K562 (cell line): ENCODE results near the gene SHANK3.

Source experiments
- ELK1 ChIP-seq: sonication (generic); formaldehyde crosslinking; IDR thresholded peaks from 2 replicates; pipeline ENCODE4 v1.8.1; 2022; ENCODE audit warnings: missing genetic modification reagents
- PHF21A ChIP-seq: fragments of 450-650 bp; IDR thresholded peaks from 2 replicates; pipeline ENCODE4 v1.6.1; 2017; ENCODE audit warnings: low read depth, borderline replicate concordance
- POLR2AphosphoS5 ChIP-seq: IDR thresholded peaks from 2 replicates; pipeline ENCODE4 v1.6.1; 2011; ENCODE audit warnings: mild to moderate bottlenecking, low read depth, low read length, moderate library complexity; ENCODE audit not compliant: control insufficient read depth, insufficient read depth
- RAD21 ChIP-seq, 2 experiments: fragments of 250-450 bp in 1 of 2; fragments of 450-650 bp in 1 of 2; sonication (Bioruptor Pico) in 1 of 2; formaldehyde crosslinking in 1 of 2; IDR thresholded peaks in 1 of 2; conservative IDR thresholded peaks in 1 of 2; 2 replicates each; pipeline versions ENCODE4 v1.4.0 to v1.8.0; 2020 to 2022; ENCODE audit warnings: mild to moderate bottlenecking in 2 of 2, moderate library complexity in 1 of 2
- RNF2 ChIP-seq: sonication (generic); IDR thresholded peaks from 2 replicates; pipeline ENCODE4 v1.6.1; 2016
- SAFB2 ChIP-seq: fragments of 200-400 bp; formaldehyde crosslinking; IDR thresholded peaks from 2 replicates; pipeline ENCODE4 v1.6.1; 2018; ENCODE audit warnings: borderline replicate concordance, low read length, low read depth, moderate library complexity; ENCODE audit not compliant: severe bottlenecking
- SIX5 ChIP-seq, 2 experiments: IDR thresholded peaks; 2 replicates each; pipeline ENCODE4 v1.6.1; 2011; ENCODE audit warnings: low read length in 2 of 2, borderline replicate concordance in 1 of 2, low read depth in 1 of 2, mild to moderate bottlenecking in 1 of 2, moderate library complexity in 1 of 2; ENCODE audit not compliant: insufficient read depth in 1 of 2
- SMARCC2 ChIP-seq: fragments of 450-650 bp; IDR thresholded peaks from 2 replicates; pipeline ENCODE4 v1.6.1; 2017; ENCODE audit warnings: antibody characterized with exemption, moderate library complexity, mild to moderate bottlenecking, low read depth
- STAT5B ChIP-seq: fragments of 250-450 bp; sonication (Bioruptor Pico); IDR thresholded peaks from 2 replicates; pipeline ENCODE4 v1.8.0; 2021; ENCODE audit warnings: mild to moderate bottlenecking, inconsistent platforms
- ZNF133 ChIP-seq: fragments of 250-450 bp; sonication (Bioruptor Pico); IDR thresholded peaks from 2 replicates; pipeline ENCODE4 v1.4.0; 2020; ENCODE audit warnings: mild to moderate bottlenecking
- TF ChIP-seq, protein P1 (sequence below), 3 experiments: IDR thresholded peaks in 2 of 3; conservative IDR thresholded peaks in 1 of 3; 2 replicates each; pipeline ENCODE4 v1.5.1; 2011 to 2012; ENCODE audit warnings: low read length in 3 of 3, mild to moderate bottlenecking in 3 of 3, control low read depth in 2 of 3, improper control_type of control experiment in 1 of 3, inconsistent platforms in 1 of 3, low read depth in 1 of 3, mixed read lengths in 1 of 3, moderate library complexity in 1 of 3; ENCODE audit not compliant: insufficient read depth in 2 of 3
- TF ChIP-seq, protein P2 (sequence below): sonication (generic); formaldehyde crosslinking; IDR thresholded peaks from 2 replicates; pipeline ENCODE4 v1.8.1; 2023; ENCODE audit warnings: mild to moderate bottlenecking, missing genetic modification reagents

DNA sequence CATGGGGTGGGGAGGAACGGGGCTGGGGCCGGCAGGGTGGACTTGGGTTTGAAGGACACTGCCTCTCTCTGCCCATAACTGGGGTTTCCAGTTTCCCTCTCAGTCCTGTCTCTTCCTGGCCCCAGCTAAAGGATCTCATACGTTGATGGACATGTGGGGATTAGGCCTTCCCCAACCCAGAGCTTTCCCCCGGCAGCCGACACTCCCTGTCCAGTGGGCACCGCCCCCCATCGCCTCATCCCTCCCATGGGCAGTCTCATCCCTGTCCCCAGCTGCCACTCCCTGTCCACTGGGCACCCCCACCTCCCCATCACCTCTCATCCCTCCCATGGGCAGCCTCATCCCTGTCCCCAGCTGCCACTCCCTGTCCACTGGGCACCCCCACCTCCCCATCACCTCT lies 43.2 kb downstream of the SHANK3 start:
- no peak for TF ChIP-seq RNF2
- no peak for TF ChIP-seq PHF21A
- no peak for TF ChIP-seq RAD21 (CRISPR knock-in tag; conservative IDR thresholded peaks at IDR 0.05 in 1 of 2, IDR thresholded peaks at IDR 0.05 in 1 of 2)
- no peak for TF ChIP-seq SAFB2
- no peak for TF ChIP-seq ELK1
- TF ChIP-seq, protein P1, sequence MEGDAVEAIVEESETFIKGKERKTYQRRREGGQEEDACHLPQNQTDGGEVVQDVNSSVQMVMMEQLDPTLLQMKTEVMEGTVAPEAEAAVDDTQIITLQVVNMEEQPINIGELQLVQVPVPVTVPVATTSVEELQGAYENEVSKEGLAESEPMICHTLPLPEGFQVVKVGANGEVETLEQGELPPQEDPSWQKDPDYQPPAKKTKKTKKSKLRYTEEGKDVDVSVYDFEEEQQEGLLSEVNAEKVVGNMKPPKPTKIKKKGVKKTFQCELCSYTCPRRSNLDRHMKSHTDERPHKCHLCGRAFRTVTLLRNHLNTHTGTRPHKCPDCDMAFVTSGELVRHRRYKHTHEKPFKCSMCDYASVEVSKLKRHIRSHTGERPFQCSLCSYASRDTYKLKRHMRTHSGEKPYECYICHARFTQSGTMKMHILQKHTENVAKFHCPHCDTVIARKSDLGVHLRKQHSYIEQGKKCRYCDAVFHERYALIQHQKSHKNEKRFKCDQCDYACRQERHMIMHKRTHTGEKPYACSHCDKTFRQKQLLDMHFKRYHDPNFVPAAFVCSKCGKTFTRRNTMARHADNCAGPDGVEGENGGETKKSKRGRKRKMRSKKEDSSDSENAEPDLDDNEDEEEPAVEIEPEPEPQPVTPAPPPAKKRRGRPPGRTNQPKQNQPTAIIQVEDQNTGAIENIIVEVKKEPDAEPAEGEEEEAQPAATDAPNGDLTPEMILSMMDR (IDR thresholded peaks at IDR 0.05 in 2 of 3, conservative IDR thresholded peaks at IDR 0.05 in 1 of 3; ENCODE audit: insufficient read depth in 2 of 3, low read depth in 1 of 3, low read length in 3 of 3), result no peak
- no peak for TF ChIP-seq ZNF133 (CRISPR knock-in tag)
- TF ChIP-seq STAT5B (CRISPR knock-in tag), result no peak
- TF ChIP-seq SMARCC2, result no peak
- no peak for TF ChIP-seq SIX5 (IDR thresholded peaks at IDR 0.05; ENCODE audit: borderline replicate concordance in 1 of 2, insufficient read depth in 1 of 2, low read depth in 1 of 2, low read length in 2 of 2)
- TF ChIP-seq, protein P2, sequence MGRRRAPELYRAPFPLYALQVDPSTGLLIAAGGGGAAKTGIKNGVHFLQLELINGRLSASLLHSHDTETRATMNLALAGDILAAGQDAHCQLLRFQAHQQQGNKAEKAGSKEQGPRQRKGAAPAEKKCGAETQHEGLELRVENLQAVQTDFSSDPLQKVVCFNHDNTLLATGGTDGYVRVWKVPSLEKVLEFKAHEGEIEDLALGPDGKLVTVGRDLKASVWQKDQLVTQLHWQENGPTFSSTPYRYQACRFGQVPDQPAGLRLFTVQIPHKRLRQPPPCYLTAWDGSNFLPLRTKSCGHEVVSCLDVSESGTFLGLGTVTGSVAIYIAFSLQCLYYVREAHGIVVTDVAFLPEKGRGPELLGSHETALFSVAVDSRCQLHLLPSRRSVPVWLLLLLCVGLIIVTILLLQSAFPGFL (CRISPR knock-in tag), result no peak
- TF ChIP-seq POLR2AphosphoS5, result no peak
